ENCODE data around the gene HMGXB4. TPM values are rescaled to one million over a fixed set of nuclear protein-coding genes. Genes with fewer than 3 reads are reported as not detected.
A peak's percentile ranks its signal among the peaks of the same experiment; 100 is the strongest.

The HMGXB4 gene
- total and polyA plus RNA-seq, 9 of the 15 experiments (the other 6 are each of a cell fraction or from before 2014, with no cell fraction given), result 9.9 to 31.4 (median 24.8) TPM

GRCh38 chr22:35335936-35336781 lies 78.9 kb downstream of the HMGXB4 start:
- H3K4me1 ChIP-seq (replicated peaks in 1 of 2; ENCODE audit: control insufficient read depth in 2 of 2, insufficient read depth in 2 of 2, low read length in 2 of 2), result peaks cover 2 to 15% of the 10 kb centered on the region in 2 experiments; a peak in 2 of 5 replicates
- 79% methylated on average over 9 of the region's 12 CpGs for WGBS (ENCODE audit: insufficient coverage, low coverage, missing lambda C conversion rate)
- no peak overlapping the region for H3K4me3 ChIP-seq
- peaks cover 35% of the 10 kb centered on the region; the same call in 2 of the 3 replicates for H3K36me3 ChIP-seq (ENCODE audit: control insufficient read depth, insufficient read depth, low read length)
- H3K4me2 ChIP-seq (ENCODE audit: insufficient read depth, low read length), result no peak overlapping the region
- no peak overlapping the region for H3K27ac ChIP-seq (ENCODE audit: extremely low read depth, low read depth, low read length)
- no peak for TF ChIP-seq RBM39 (optimal IDR thresholded peaks at IDR 0.05; ENCODE audit: low read depth, low read length)
- TF ChIP-seq TFAP4 (CRISPR knock-in tag; IDR thresholded peaks at IDR 0.05; ENCODE audit: borderline replicate concordance), result peak; percentile 24; the same call in 1 of the 2 replicates
- TF ChIP-seq SFPQ (IDR thresholded peaks at IDR 0.05; ENCODE audit: low read depth, low read length), result no peak
- TF ChIP-seq JUND (IDR thresholded peaks at IDR 0.05; ENCODE audit: borderline replicate concordance, low read depth, low read length), result peak; percentile 73
- peak; percentile 62; the same call in 1 of the 3 replicates for TF ChIP-seq JUND (tag; IDR thresholded peaks at IDR 0.05; ENCODE audit: borderline replicate concordance, low read depth, low read length)
- peak; percentile 39; the same call in 1 of the 2 replicates for TF ChIP-seq JUN (IDR thresholded peaks at IDR 0.05; ENCODE audit: borderline replicate concordance, low read depth, low read length)
- TF ChIP-seq JUN (CRISPR knock-in tag; IDR thresholded peaks at IDR 0.05; ENCODE audit: borderline replicate concordance), result no peak
- TF ChIP-seq ATF3 (IDR thresholded peaks at IDR 0.05), result peak; percentile 51; the same call in 1 of the 2 replicates
- TF ChIP-seq ATF3 (CRISPR knock-in tag; conservative IDR thresholded peaks at IDR 0.05), result no peak
- no peak for TF ChIP-seq POLR2H (tag; IDR thresholded peaks at IDR 0.05; ENCODE audit: low read depth)
- TF ChIP-seq HIVEP1 (CRISPR knock-in tag; IDR thresholded peaks at IDR 0.05), result no peak
- TF ChIP-seq ATF7 (IDR thresholded peaks at IDR 0.05), result peak; percentile 84
- ChIA-PET POLR2A (interaction anchor here (0.7 to 1.0 kb wide), 2 partner anchors 27 to 84 kb away, joined by 3 to 4 read pairs; no protein-coding TSS in a partner anchor), CTCF (ENCODE audit: low intra/inter-chr PET ratio) (no interaction called here)
- H3K79me2 ChIP-seq (ENCODE audit: control insufficient read depth, insufficient read depth, low read length), result no peaks in the 10 kb centered on the region
- no peak for DNase-seq (ENCODE audit: extremely low read depth in 1 of 4, low spot score in 3 of 4)
- no TSS peak for BruUV-seq (replicated peaks)
- no peaks in the 10 kb centered on the region for H4K20me1 ChIP-seq (replicated peaks; ENCODE audit: control insufficient read depth, insufficient read depth, low read length)
- intact Hi-C loops (cut with micrococcal nuclease), result no loop called here
- in situ Hi-C loops (cut with MboI), result no loop called here
- no peaks in the 10 kb centered on the region for H3K9me3 ChIP-seq (replicated peaks; ENCODE audit: control insufficient read depth, insufficient read depth, low read depth, low read length)
- no peaks in the 10 kb centered on the region for H3K9me1 ChIP-seq (ENCODE audit: control insufficient read depth, insufficient read depth, low read length)
- no peak for FAIRE-seq
- no peaks in the 10 kb centered on the region for H3K27me3 ChIP-seq (ENCODE audit: control insufficient read depth in 2 of 2, insufficient read depth in 2 of 2, low read length in 2 of 2)
- no peak overlapping the region; a peak in 1 of 4 replicates for H3K9ac ChIP-seq (ENCODE audit: insufficient read depth in 1 of 2, low read depth in 2 of 2, low read length in 2 of 2)
- peak; percentile 65 for ATAC-seq
- no peak overlapping the region for H2AFZ ChIP-seq (ENCODE audit: low read depth, low read length)
